T-cell (primary cell): ENCODE measurements around the gene ZNF597. TPM values are rescaled to one million over a fixed set of nuclear protein-coding genes. Genes with fewer than 3 reads are reported as not detected.

Experiments used
- ATAC-seq, 4 experiments: fragments of 200-7000 bp in 3 of 4; fragments of 150-1000 bp in 1 of 4; cut with Tn5 transposase; replicated peaks in 1 of 4; 1 replicate in 3 of 4; 2 replicates in 1 of 4; pipeline ENCODE4 v1.10.0; 2021; ENCODE audit warnings: moderate library complexity in 3 of 4, mild to moderate bottlenecking in 2 of 4, moderate number of reproducible peaks in 1 of 4
- CTCF ChIA-PET, 2 donors: fragments of 300-600 bp; sonication (Branson Sonifier 250); formaldehyde crosslinking; loops; one replicate each; lab custom pipeline; 2022; ENCODE audit warnings: antibody characterized with exemption in 2 of 2; lab: Charles Lee
- POLR2A ChIA-PET, 2 donors: fragments of 300-600 bp; sonication (Branson Sonifier 250); formaldehyde crosslinking; loops; one replicate each; lab custom pipeline; 2022; ENCODE audit warnings: antibody characterized with exemption in 2 of 2; lab: Charles Lee
- DNase-seq, 35 experiments: peaks; one replicate each; pipeline versions ENCODE4 v3.0.0 to v3.0.0-alpha.2; 2013 to 2023
- H3K27ac ChIP-seq: one replicate; pipeline ENCODE4 v1.5.1; 2013; ENCODE audit warnings: low read length
- H3K27me3 ChIP-seq, 2 experiments: replicated peaks in 1 of 2; 1 replicate in 1 of 2; 2 replicates in 1 of 2; pipeline versions ENCODE4 v1.6.1 to v1.7.0; 2013; ENCODE audit warnings: low read length in 1 of 2, mixed read lengths in 1 of 2; ENCODE audit not compliant: control insufficient read depth in 2 of 2, insufficient read depth in 2 of 2; ENCODE audit errors: extremely low read depth in 1 of 2
- H3K36me3 ChIP-seq, 2 donors: 1 replicate in 1 of 2; 2 replicates in 1 of 2; pipeline versions ENCODE4 v1.6.1 to v1.7.0; 2013; ENCODE audit warnings: low read length in 1 of 2; ENCODE audit not compliant: control insufficient read depth in 2 of 2, insufficient read depth in 1 of 2; ENCODE audit errors: extremely low read depth in 1 of 2
- H3K4me1 ChIP-seq, 2 experiments: 1 replicate in 1 of 2; 2 replicates in 1 of 2; pipeline versions ENCODE4 v1.6.1 to v1.7.0; 2013; ENCODE audit warnings: low read length in 2 of 2, mixed read lengths in 1 of 2; ENCODE audit not compliant: insufficient read depth in 2 of 2, control insufficient read depth in 1 of 2; ENCODE audit errors: extremely low read depth in 1 of 2
- H3K4me3 ChIP-seq, 2 donors: 1 replicate in 1 of 2; 2 replicates in 1 of 2; pipeline versions ENCODE4 v1.5.1 to v1.7.0; 2013; ENCODE audit warnings: mild to moderate bottlenecking in 2 of 2, low read length in 1 of 2, moderate library complexity in 1 of 2; ENCODE audit not compliant: control insufficient read depth in 1 of 2; ENCODE audit errors: extremely low read depth in 1 of 2
- H3K9me3 ChIP-seq: 2 replicates; pipeline ENCODE4 v1.7.0; 2013
- H3K27ac Mint-ChIP-seq, 2 donors: one replicate each; pipeline ENCODE4 v1.8.0; 2020 to 2021; ENCODE audit warnings: mild to moderate bottlenecking in 2 of 2, mixed read lengths in 2 of 2
- H3K27me3 Mint-ChIP-seq, 2 donors: one replicate each; pipeline ENCODE4 v1.8.0; 2021 to 2022; ENCODE audit warnings: mixed read lengths in 2 of 2
- H3K36me3 Mint-ChIP-seq: one replicate; pipeline ENCODE4 v1.8.0; 2021; ENCODE audit warnings: mixed read lengths
- H3K4me1 Mint-ChIP-seq, 3 donors: one replicate each; pipeline ENCODE4 v1.8.0; 2020 to 2022; ENCODE audit warnings: mixed read lengths in 3 of 3, mild to moderate bottlenecking in 1 of 3
- H3K4me3 Mint-ChIP-seq, 3 donors: one replicate each; pipeline ENCODE4 v1.8.0; 2020 to 2022; ENCODE audit warnings: mild to moderate bottlenecking in 3 of 3, mixed read lengths in 3 of 3, moderate library complexity in 3 of 3
- H3K9me3 Mint-ChIP-seq, 3 donors: one replicate each; pipeline ENCODE4 v1.8.0; 2020 to 2022; ENCODE audit warnings: mixed read lengths in 3 of 3
- WGBS: methylation state at CpG from one replicate; pipeline ENCODE4 v1.1.5; 2013; ENCODE audit warnings: missing lambda C conversion rate; ENCODE audit not compliant: insufficient coverage; 5-methylcytosine and 5-hydroxymethylcytosine counted together
- total RNA-seq, 35 experiments: library from RNA in 6 of 35; stranded (reverse) in 6 of 35; fragments of 120-200 nt in 1 of 35; gene quantifications; one replicate each; pipeline versions ENCODE4 v1.2.1 to v1.2.4 and lab custom pipeline; 2013 to 2026

ZNF597 gene
- total RNA-seq, 5 donors from 2014 or later (not counting 1 experiment from before 2014, with no cell fraction given), result 2.2 to 4.8 (median 4.3) TPM

- WGBS, result under 1% methylated on average over 43 of the region's 47 CpGs
- H3K9me3 ChIP-seq, result no peaks in the 10 kb centered on the region
- peaks cover 0 to 3% of the 10 kb centered on the region in 2 donors for H3K36me3 ChIP-seq
- no peaks in the 10 kb centered on the region for H3K27me3 Mint-ChIP-seq
- ChIA-PET POLR2A (interaction anchor here in 1 of 2 donors (0.5 kb wide), 1 partner anchor 324 kb away, joined by 3 read pairs; no protein-coding TSS in a partner anchor), CTCF (no interaction called here)
- peak overlapping the region; percentile 89 to 91 (median 89) for H3K4me3 Mint-ChIP-seq
- peaks cover 46 to 53% (median 52%) of the 10 kb centered on the region in 3 donors for H3K4me1 Mint-ChIP-seq
- peak overlapping the region; percentile 90 to 93 for H3K27ac Mint-ChIP-seq
- no peaks in the 10 kb centered on the region for H3K9me3 Mint-ChIP-seq
- ATAC-seq (no peak), DNase-seq (peak in 3 of 35 experiments; percentile 13 to 35 (median 23))
- H3K27ac ChIP-seq, result peak overlapping the region; percentile 72
- H3K36me3 Mint-ChIP-seq, result no peaks in the 10 kb centered on the region
- H3K27me3 ChIP-seq, result no peaks in the 10 kb centered on the region
- peak overlapping the region; percentile 80 to 87 for H3K4me3 ChIP-seq
- H3K4me1 ChIP-seq, result peaks cover 26 to 50% of the 10 kb centered on the region in 2 experiments
Measured at GRCh38 chr16:3458278-3458851, 15.1 kb upstream of the ZNF597 start.

GRCh38 chr16:3457434-3458252, 14.3 kb upstream of the ZNF597 start:
- ChIA-PET POLR2A (interaction anchor here in 1 of 2 donors (0.9 kb wide), 1 partner anchor 14 kb away, joined by 3 read pairs; the partner anchor contains the start of genes NAA60 and ZNF597), CTCF (interaction anchor here in 1 of 2 donors (0.8 to 1.5 kb wide), 2 partner anchors 14 to 57 kb away, joined by 6 read pairs; partner anchors contain the start of genes NAA60, ZNF174, ZNF597 and ZSCAN32)
- Histone ChIP-seq H3K27ac (peak overlapping the region; percentile 73), H3K4me3 (peak overlapping the region; percentile 45 to 87), H3K27me3 (no peaks in the 10 kb centered on the region), H3K9me3 (no peaks in the 10 kb centered on the region), H3K4me1 (peaks cover 24 to 46% of the 10 kb centered on the region in 2 experiments), H3K36me3 (peaks cover 0 to 3% of the 10 kb centered on the region in 2 donors)
- ATAC-seq, result peak; percentile 91 to 95 (median 92)
- peaks cover 46 to 49% (median 49%) of the 10 kb centered on the region in 3 donors for H3K4me1 Mint-ChIP-seq
- H3K9me3 Mint-ChIP-seq, result no peaks in the 10 kb centered on the region
- peak overlapping the region; percentile 80 to 91 (median 80) for H3K4me3 Mint-ChIP-seq
- peak overlapping the region; percentile 86 to 92 for H3K27ac Mint-ChIP-seq
- H3K36me3 Mint-ChIP-seq, result no peaks in the 10 kb centered on the region
- no peaks in the 10 kb centered on the region for H3K27me3 Mint-ChIP-seq
- DNase-seq, result peak; percentile 74 to 96 (median 88)
- WGBS, result under 1% methylated on average over 70 of the region's 83 CpGs

- no peaks in the 10 kb centered on the region for H3K9me3 Mint-ChIP-seq
- no peaks in the 10 kb centered on the region for H3K27me3 Mint-ChIP-seq
- H3K27me3 ChIP-seq, result no peaks in the 10 kb centered on the region
- no peak overlapping the region for H3K27ac ChIP-seq
- H3K9me3 ChIP-seq, result no peaks in the 10 kb centered on the region
- peaks cover 6% of the 10 kb centered on the region for H3K36me3 Mint-ChIP-seq
- POLR2A ChIA-PET, result no interaction called here
- CTCF ChIA-PET, result no interaction called here
- H3K27ac Mint-ChIP-seq, result no peak overlapping the region
- H3K4me1 Mint-ChIP-seq, result peaks cover 19 to 28% (median 24%) of the 10 kb centered on the region in 3 donors
- ATAC-seq, result no peak
- DNase-seq, result no peak
- no peak overlapping the region for H3K4me3 Mint-ChIP-seq
- peaks cover 0 to 3% of the 10 kb centered on the region in 2 donors for H3K36me3 ChIP-seq
- no peak overlapping the region for H3K4me3 ChIP-seq
- peaks cover 9 to 24% of the 10 kb centered on the region in 2 experiments for H3K4me1 ChIP-seq
- 91% methylated on average over 2 of the region's 10 CpGs for WGBS
Measured at GRCh38 chr16:3454631-3455147, 11.4 kb upstream of the ZNF597 start.

GRCh38 chr16:3454093-3454492, 10.8 kb upstream of the ZNF597 start:
- H3K4me1 Mint-ChIP-seq, result peaks cover 13 to 22% (median 18%) of the 10 kb centered on the region in 3 donors

DNA sequence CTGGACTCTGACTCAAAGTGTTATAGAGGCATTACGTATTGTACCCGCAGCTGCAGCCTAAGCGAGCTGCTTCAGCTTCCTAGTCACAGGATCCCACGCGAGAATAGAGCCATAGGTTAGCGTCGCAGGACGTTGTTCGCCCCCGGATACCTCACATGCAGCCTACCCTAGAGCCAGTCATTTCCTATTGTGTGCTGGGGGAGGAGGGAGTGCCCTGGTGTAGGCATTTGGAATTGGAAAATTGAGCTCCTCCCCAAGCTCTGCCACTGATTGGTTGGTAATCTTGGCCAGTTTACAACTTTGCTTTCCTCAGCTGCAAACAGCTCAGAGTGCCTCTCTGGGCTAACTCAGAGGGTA, 706 bp upstream of the ZNF597 start:
- Mint-ChIP-seq H3K4me1 (peaks cover 25 to 43% (median 35%) of the 10 kb centered on the region in 3 donors), H3K9me3 (peaks cover 4 to 16% (median 8%) of the 10 kb centered on the region in 3 donors), H3K36me3 (peaks cover 25% of the 10 kb centered on the region), H3K27me3 (peaks cover 0 to 8% of the 10 kb centered on the region in 2 donors), H3K27ac (peak overlapping the region; percentile 94 to 95), H3K4me3 (peak overlapping the region; percentile 92 to 97 (median 97))
- CTCF ChIA-PET, result interaction anchor here in 1 of 2 donors (0.9 to 1.6 kb wide), 4 partner anchors 13 to 177 kb away, joined by 3 to 6 read pairs (median 5); partner anchors contain the start of genes ZNF174 and ZSCAN32
- Histone ChIP-seq H3K9me3 (peaks cover 2% of the 10 kb centered on the region), H3K36me3 (peaks cover 0 to 10% of the 10 kb centered on the region in 2 donors), H3K27me3 (peaks cover 0 to 4% of the 10 kb centered on the region in 2 experiments), H3K4me3 (peak overlapping the region; percentile 54 to 75), H3K27ac (peak overlapping the region; percentile 76), H3K4me1 (peaks cover 5 to 13% of the 10 kb centered on the region in 2 experiments)
- ATAC-seq, result peak; percentile 30 to 50 (median 38)
- DNase-seq, result peak in 24 of 35 experiments; percentile 10 to 61 (median 28)
- WGBS, result 32% methylated on average over 3 of the region's 10 CpGs
- POLR2A ChIA-PET, result interaction anchor here (0.5 to 1.2 kb wide), 5 partner anchors 14 to 161 kb away, joined by 3 to 12 read pairs (median 3); partner anchors contain the start of gene ZNF263 (in 1 of the 2)

More at GRCh38 chr16:3454093-3454492, 10.8 kb upstream of the ZNF597 start:
- Histone ChIP-seq H3K27ac (no peak overlapping the region), H3K27me3 (no peaks in the 10 kb centered on the region), H3K9me3 (no peaks in the 10 kb centered on the region), H3K4me3 (no peak overlapping the region), H3K36me3 (peaks cover 0 to 3% of the 10 kb centered on the region in 2 donors), H3K4me1 (peaks cover 5 to 19% of the 10 kb centered on the region in 2 experiments)
- POLR2A ChIA-PET, result no interaction called here
- H3K9me3 Mint-ChIP-seq, result no peaks in the 10 kb centered on the region
- no peak overlapping the region for H3K27ac Mint-ChIP-seq
- DNase-seq (no peak), ATAC-seq (no peak)
- CTCF ChIA-PET, result no interaction called here
- 93% methylated on average over 3 of the region's 5 CpGs for WGBS
- H3K36me3 Mint-ChIP-seq, result peaks cover 8% of the 10 kb centered on the region
- H3K27me3 Mint-ChIP-seq, result no peaks in the 10 kb centered on the region
- H3K4me3 Mint-ChIP-seq, result no peak overlapping the region
